Measurements from ENCODE around the gene MAD1L1. TPM values are rescaled to one million over a fixed set of nuclear protein-coding genes. Genes with fewer than 3 reads are reported as not detected.

Gene MAD1L1
- total RNA-seq, 1 donor from 2014 or later: 32.7 TPM

- DNase-seq (ENCODE audit: extremely low spot score, unreplicated experiment): no peak
- TF ChIP-seq, protein P1, sequence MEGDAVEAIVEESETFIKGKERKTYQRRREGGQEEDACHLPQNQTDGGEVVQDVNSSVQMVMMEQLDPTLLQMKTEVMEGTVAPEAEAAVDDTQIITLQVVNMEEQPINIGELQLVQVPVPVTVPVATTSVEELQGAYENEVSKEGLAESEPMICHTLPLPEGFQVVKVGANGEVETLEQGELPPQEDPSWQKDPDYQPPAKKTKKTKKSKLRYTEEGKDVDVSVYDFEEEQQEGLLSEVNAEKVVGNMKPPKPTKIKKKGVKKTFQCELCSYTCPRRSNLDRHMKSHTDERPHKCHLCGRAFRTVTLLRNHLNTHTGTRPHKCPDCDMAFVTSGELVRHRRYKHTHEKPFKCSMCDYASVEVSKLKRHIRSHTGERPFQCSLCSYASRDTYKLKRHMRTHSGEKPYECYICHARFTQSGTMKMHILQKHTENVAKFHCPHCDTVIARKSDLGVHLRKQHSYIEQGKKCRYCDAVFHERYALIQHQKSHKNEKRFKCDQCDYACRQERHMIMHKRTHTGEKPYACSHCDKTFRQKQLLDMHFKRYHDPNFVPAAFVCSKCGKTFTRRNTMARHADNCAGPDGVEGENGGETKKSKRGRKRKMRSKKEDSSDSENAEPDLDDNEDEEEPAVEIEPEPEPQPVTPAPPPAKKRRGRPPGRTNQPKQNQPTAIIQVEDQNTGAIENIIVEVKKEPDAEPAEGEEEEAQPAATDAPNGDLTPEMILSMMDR (IDR thresholded peaks at IDR 0.05): no peak
- Mint-ChIP-seq H3K27me3 (ENCODE audit: unreplicated experiment) (no peaks in the 10 kb centered on the region), H3K4me1 (ENCODE audit: unreplicated experiment) (no peaks in the 10 kb centered on the region), H3K36me3 (ENCODE audit: unreplicated experiment) (peaks cover 38% of the 10 kb centered on the region), H3K4me3 (ENCODE audit: unreplicated experiment) (no peak overlapping the region), H3K9me3 (ENCODE audit: unreplicated experiment) (no peaks in the 10 kb centered on the region), H3K27ac (ENCODE audit: unreplicated experiment) (no peak overlapping the region)
Measured at GRCh38 chr7:2220030-2220429, 12.7 kb downstream of the MAD1L1 start.

- Mint-ChIP-seq H3K36me3 (ENCODE audit: unreplicated experiment) (peaks cover 38% of the 10 kb centered on the region), H3K27ac (ENCODE audit: unreplicated experiment) (no peak overlapping the region)
Measured at GRCh38 chr7:2219606-2220005, 13.1 kb downstream of the MAD1L1 start.

DNA sequence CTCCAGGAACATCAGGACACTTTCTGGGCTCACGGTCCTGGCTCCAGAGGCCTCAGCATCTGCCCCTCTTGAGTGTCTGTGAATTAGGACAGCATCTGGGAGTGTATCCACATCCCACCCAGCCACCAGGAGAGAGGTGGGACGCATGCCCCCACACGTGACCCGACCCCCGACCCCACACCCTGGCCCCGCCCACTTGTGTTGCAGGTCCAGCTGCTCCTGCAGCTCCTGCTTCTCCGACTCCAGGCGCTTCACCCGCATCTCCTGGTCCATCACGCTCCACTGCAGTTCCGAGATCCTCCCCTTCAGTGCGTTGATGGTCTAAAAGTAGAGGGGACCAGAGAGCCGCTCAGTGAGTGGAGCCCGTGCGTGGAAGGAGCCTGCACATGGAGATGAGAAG, 13.6 kb downstream of the MAD1L1 start:
- H3K36me3 Mint-ChIP-seq (ENCODE audit: unreplicated experiment): peaks cover 36% of the 10 kb centered on the region
- no peak for DNase-seq (ENCODE audit: extremely low spot score, unreplicated experiment)
- H3K4me3 Mint-ChIP-seq (ENCODE audit: unreplicated experiment): no peak overlapping the region
- no peaks in the 10 kb centered on the region for H3K4me1 Mint-ChIP-seq (ENCODE audit: unreplicated experiment)
- H3K27me3 Mint-ChIP-seq (ENCODE audit: unreplicated experiment): no peaks in the 10 kb centered on the region
- no peaks in the 10 kb centered on the region for H3K9me3 Mint-ChIP-seq (ENCODE audit: unreplicated experiment)
- TF ChIP-seq, protein P1 (IDR thresholded peaks at IDR 0.05): no peak
- H3K27ac Mint-ChIP-seq (ENCODE audit: unreplicated experiment): no peak overlapping the region

More at GRCh38 chr7:2219606-2220005, 13.1 kb downstream of the MAD1L1 start:
- Mint-ChIP-seq H3K4me1 (ENCODE audit: unreplicated experiment) (no peaks in the 10 kb centered on the region), H3K27me3 (ENCODE audit: unreplicated experiment) (no peaks in the 10 kb centered on the region), H3K4me3 (ENCODE audit: unreplicated experiment) (no peak overlapping the region), H3K9me3 (ENCODE audit: unreplicated experiment) (no peaks in the 10 kb centered on the region)
- DNase-seq (ENCODE audit: extremely low spot score, unreplicated experiment): no peak
- TF ChIP-seq, protein P1 (IDR thresholded peaks at IDR 0.05): no peak

- no peak for DNase-seq (ENCODE audit: extremely low spot score, unreplicated experiment)
- Mint-ChIP-seq H3K27me3 (ENCODE audit: unreplicated experiment) (no peaks in the 10 kb centered on the region), H3K4me3 (ENCODE audit: unreplicated experiment) (no peak overlapping the region), H3K9me3 (ENCODE audit: unreplicated experiment) (no peaks in the 10 kb centered on the region), H3K4me1 (ENCODE audit: unreplicated experiment) (no peaks in the 10 kb centered on the region), H3K27ac (ENCODE audit: unreplicated experiment) (no peak overlapping the region), H3K36me3 (ENCODE audit: unreplicated experiment) (peaks cover 37% of the 10 kb centered on the region)
- TF ChIP-seq, protein P1 (IDR thresholded peaks at IDR 0.05): no peak
Measured at GRCh38 chr7:2218444-2218785, 14.3 kb downstream of the MAD1L1 start.

- Mint-ChIP-seq H3K27me3 (ENCODE audit: unreplicated experiment) (no peaks in the 10 kb centered on the region), H3K36me3 (ENCODE audit: unreplicated experiment) (peaks cover 40% of the 10 kb centered on the region), H3K9me3 (ENCODE audit: unreplicated experiment) (no peaks in the 10 kb centered on the region), H3K4me3 (ENCODE audit: unreplicated experiment) (no peak overlapping the region), H3K4me1 (ENCODE audit: unreplicated experiment) (no peaks in the 10 kb centered on the region), H3K27ac (ENCODE audit: unreplicated experiment) (no peak overlapping the region)
- TF ChIP-seq, protein P1 (IDR thresholded peaks at IDR 0.05): no peak
- no peak for DNase-seq (ENCODE audit: extremely low spot score, unreplicated experiment)
Measured at GRCh38 chr7:2217716-2218443, 14.9 kb downstream of the MAD1L1 start.

All from osteocyte (in vitro differentiated cells).